Fibroblast of villous mesenchyme (primary cell): ENCODE data around the gene AHDC1. TPM values are rescaled to one million over a fixed set of nuclear protein-coding genes. Genes with fewer than 3 reads are reported as not detected.

Experiments
- DNase-seq: peaks from one replicate; pipeline ENCODE4 v3.0.0-alpha.2; 2010; ENCODE audit warnings: low read depth
- H3K4me3 ChIP-seq: 2 replicates; pipeline ENCODE4 v1.5.1; 2011; ENCODE audit warnings: low read depth, mild to moderate bottlenecking, low read length
- total RNA-seq: library from RNA; depleted of rRNA; stranded (reverse); fragments of >200 nt; gene quantifications from 2 replicates; pipeline ENCODE4 v1.2.3, GENCODE V29; 2012
- TF ChIP-seq, protein P1 (sequence below): IDR thresholded peaks from 2 replicates; pipeline ENCODE4 v1.5.1; 2012; ENCODE audit warnings: low read depth, mild to moderate bottlenecking, low read length; ENCODE audit not compliant: insufficient read depth

Gene AHDC1
- total RNA-seq, 1 donor = 22.5 TPM

DNA sequence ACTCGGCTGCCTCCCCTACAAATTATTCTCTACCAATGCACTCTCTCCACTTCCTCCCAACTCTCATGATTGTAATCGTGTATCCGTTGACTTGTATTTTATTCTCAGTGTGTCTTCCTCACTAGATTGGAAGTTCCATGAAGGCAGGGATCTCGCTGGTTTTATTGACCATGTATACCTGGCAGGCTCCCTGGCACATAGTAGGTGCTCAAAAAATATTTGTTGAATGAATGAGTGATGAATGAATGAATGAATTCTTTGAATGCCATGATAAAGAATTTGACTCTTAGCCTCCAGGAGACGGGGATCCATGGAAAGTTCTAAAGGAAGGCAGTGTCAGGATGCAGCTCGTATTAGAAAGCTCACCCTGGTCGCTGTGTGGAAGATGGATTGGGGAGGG is 85.1 kb downstream of the AHDC1 start:
- no peak overlapping the region for H3K4me3 ChIP-seq
- DNase-seq = no peak
- TF ChIP-seq, protein P1, sequence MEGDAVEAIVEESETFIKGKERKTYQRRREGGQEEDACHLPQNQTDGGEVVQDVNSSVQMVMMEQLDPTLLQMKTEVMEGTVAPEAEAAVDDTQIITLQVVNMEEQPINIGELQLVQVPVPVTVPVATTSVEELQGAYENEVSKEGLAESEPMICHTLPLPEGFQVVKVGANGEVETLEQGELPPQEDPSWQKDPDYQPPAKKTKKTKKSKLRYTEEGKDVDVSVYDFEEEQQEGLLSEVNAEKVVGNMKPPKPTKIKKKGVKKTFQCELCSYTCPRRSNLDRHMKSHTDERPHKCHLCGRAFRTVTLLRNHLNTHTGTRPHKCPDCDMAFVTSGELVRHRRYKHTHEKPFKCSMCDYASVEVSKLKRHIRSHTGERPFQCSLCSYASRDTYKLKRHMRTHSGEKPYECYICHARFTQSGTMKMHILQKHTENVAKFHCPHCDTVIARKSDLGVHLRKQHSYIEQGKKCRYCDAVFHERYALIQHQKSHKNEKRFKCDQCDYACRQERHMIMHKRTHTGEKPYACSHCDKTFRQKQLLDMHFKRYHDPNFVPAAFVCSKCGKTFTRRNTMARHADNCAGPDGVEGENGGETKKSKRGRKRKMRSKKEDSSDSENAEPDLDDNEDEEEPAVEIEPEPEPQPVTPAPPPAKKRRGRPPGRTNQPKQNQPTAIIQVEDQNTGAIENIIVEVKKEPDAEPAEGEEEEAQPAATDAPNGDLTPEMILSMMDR = no peak

DNA sequence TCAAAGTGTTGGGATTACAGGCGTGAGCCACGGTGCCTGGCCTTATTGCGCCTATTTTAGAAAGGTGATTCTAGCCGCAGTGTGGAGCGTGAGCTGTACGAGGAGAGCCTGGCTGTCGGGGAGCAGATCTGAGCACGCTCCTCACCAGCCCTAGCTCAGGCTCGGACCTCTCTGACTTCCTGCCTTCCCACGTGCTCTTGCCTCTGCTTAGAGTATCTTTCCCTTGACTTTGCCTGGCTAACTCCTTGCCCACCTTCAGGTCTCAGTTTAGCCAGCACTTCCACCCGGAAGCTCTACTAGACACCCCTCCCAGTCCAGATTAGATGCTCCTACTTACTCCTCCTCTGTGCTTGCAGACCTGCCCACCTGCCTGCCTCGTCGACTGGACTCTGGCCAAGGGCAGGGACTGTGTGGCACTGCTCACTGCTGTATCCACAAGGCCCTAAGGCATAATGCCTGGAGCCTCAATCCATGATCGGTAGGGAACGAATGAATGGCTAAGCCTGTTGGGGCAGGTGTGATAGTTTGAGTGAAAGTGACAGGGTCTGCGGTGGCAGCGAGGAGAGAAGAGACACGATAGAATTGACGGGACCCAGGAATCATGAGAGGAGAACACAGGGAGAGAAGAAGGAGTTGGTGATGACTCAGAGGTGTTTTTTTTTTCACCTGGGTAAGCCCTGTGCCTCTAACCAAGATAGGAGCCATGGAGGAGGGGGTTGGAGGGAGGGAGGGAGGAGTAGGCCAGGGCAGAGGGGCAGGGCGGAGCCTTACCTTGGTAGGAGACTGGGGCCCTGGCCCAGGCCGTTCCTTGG is 85.8 kb downstream of the AHDC1 start:
- no peak for DNase-seq
- TF ChIP-seq, protein P1 = no peak
- no peak overlapping the region for H3K4me3 ChIP-seq

DNA sequence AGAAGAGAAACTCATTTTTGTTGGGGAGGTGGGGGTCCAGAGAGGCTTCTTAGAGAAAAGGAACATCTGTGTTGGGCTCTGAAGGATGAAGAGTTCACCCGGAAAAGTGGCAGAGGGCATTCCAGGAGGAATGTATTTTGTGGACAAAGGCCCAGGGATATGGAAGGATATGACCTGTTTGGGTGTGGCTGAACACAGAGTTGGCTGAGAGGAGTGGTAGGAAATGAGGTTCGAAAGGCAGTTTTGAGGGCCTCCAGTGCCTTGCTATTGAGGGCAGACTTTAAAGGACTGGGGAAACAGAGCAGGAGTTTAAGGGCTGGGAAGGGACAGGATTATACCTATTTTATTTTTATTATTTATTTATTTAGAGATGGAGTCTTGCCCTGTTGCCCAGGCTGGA is 86.6 kb downstream of the AHDC1 start:
- H3K4me3 ChIP-seq = no peak overlapping the region
- TF ChIP-seq, protein P1 = no peak
- no peak for DNase-seq

DNA sequence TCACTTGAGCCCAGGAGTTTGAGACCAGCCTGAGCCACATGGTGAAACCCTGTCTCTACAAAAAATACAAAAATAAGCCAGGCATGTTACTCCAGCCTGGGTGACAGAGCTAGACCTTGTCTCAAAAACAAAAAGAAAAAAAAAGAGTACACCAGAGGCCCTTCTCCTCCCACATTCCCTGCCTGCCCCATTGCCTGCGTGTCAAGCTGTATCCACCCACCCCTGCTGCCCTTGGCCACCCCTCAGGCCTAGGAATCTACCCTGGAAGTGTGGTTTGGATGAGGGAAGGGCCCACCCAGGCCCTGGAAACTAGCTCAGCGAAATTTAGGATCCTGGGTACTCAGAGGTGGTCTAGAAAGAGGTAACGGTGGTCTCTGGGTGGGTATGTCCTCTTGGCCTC is 88.3 kb downstream of the AHDC1 start:
- no peak for DNase-seq
- H3K4me3 ChIP-seq = no peak overlapping the region
- TF ChIP-seq, protein P1 = no peak

DNA sequence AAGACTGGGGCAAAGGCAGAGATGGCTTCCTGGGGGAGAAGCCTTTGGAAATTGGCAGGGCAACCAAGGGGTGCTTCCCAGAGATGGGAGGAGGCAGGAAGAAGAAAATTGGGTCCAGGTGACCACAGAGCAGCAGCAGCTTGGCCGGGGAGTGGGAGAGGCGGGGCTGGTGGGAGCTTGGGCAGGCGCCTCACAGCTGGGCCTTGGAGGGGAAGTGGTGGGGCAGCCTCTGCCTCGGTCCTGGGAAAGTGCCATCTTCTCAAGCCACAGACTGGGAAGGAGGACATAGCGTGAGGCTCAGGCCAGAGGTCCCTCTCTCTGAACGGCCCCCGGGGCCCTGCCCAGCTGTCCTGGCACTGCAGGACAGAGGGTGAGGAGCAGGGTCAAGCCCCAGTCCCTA is 90.0 kb downstream of the AHDC1 start:
- no peak for DNase-seq
- TF ChIP-seq, protein P1 = no peak
- no peak overlapping the region for H3K4me3 ChIP-seq

DNA sequence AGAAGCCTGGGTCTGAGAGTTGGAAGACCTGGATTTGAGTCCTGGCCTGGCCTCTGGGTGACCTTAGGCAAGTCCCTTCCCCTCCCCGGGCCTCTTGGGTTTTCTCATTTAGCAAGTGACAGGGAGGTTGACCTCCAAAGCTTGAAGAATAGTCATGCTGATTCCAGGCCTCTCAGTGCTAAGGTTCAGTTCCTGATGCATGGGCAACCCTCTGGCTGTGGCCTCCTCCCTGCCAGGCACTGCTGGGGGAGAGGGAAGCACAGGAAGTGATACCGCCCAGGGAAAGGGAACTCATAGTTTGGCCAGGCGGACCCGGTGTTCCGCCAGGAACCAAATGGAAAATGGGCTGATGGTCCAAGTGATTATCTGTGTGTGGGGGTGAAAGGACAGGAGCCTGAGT is 90.4 kb downstream of the AHDC1 start:
- H3K4me3 ChIP-seq = no peak overlapping the region
- TF ChIP-seq, protein P1 = no peak
- no peak for DNase-seq
